ENCODE measurements around the gene PRDX5.
"Not testable (repeated sequence)": the region's sequence is repeated elsewhere in the genome, so short reads cannot be mapped to it uniquely, and the experiment has no call there.

PRDX5 gene

DNA sequence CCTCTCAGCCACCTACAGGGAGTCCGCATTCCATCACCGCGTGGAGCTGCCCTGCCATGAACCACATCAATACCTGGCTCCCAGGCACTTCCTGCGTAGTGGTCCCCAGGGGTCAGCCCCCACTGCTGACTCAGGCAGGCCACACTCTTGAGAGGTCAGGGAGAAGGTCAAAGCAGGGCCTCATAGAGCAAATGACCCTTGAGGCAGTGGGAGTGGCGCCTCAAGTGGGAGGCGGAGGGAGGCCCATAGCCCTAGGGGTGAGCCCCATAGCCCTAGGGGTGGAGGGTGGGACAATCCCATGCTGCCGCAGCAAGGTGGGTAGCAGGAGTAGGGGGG lies 5.0 kb downstream of the PRDX5 start:
- H3F3A ChIP-seq (ENCODE audit: insufficient read depth, low read length), result peaks cover 11% of the 10 kb centered on the region
- peaks cover 6% of the 10 kb centered on the region for H3K4me1 ChIP-seq (ENCODE audit: low read length)
- H3K9me2 ChIP-seq (replicated peaks; ENCODE audit: insufficient read depth, low read length), result no peaks in the 10 kb centered on the region
- TF ChIP-seq EZH2 (optimal IDR thresholded peaks at IDR 0.05; ENCODE audit: low read depth, low read length) (no peak), EZH2phosphoT487 (IDR thresholded peaks at IDR 0.05; ENCODE audit: low read length) (no peak)
- TF ChIP-seq, protein P1, sequence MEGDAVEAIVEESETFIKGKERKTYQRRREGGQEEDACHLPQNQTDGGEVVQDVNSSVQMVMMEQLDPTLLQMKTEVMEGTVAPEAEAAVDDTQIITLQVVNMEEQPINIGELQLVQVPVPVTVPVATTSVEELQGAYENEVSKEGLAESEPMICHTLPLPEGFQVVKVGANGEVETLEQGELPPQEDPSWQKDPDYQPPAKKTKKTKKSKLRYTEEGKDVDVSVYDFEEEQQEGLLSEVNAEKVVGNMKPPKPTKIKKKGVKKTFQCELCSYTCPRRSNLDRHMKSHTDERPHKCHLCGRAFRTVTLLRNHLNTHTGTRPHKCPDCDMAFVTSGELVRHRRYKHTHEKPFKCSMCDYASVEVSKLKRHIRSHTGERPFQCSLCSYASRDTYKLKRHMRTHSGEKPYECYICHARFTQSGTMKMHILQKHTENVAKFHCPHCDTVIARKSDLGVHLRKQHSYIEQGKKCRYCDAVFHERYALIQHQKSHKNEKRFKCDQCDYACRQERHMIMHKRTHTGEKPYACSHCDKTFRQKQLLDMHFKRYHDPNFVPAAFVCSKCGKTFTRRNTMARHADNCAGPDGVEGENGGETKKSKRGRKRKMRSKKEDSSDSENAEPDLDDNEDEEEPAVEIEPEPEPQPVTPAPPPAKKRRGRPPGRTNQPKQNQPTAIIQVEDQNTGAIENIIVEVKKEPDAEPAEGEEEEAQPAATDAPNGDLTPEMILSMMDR (IDR thresholded peaks at IDR 0.05; ENCODE audit: low read length), result no peak
- peaks cover 9% of the 10 kb centered on the region; the same call in 1 of the 2 replicates for H3K79me2 ChIP-seq (ENCODE audit: low read length)
- no peak overlapping the region for H3K4me2 ChIP-seq (ENCODE audit: low read depth, low read length)
- H3K9ac ChIP-seq (ENCODE audit: low read length), result no peak overlapping the region
- H4K20me1 ChIP-seq (ENCODE audit: insufficient read depth, low read length), result no peaks in the 10 kb centered on the region
- no peak for DNase-seq
- no peaks in the 10 kb centered on the region for H3K9me3 ChIP-seq (replicated peaks; ENCODE audit: insufficient read depth, low read length)
- 0 out of 2 replicates have a peak, but pooled peaks cover 3% of the 10 kb centered on the region for H3K27me3 ChIP-seq (replicated peaks; ENCODE audit: insufficient read depth, low read length)
- H3K27ac ChIP-seq (ENCODE audit: low read length), result no peak overlapping the region
- no peaks in the 10 kb centered on the region for H3K36me3 ChIP-seq (replicated peaks; ENCODE audit: insufficient read depth, low read length)
- no peak overlapping the region for H2AFZ ChIP-seq (ENCODE audit: low read length)
- no peak overlapping the region for H3K4me3 ChIP-seq (ENCODE audit: low read length)

DNA sequence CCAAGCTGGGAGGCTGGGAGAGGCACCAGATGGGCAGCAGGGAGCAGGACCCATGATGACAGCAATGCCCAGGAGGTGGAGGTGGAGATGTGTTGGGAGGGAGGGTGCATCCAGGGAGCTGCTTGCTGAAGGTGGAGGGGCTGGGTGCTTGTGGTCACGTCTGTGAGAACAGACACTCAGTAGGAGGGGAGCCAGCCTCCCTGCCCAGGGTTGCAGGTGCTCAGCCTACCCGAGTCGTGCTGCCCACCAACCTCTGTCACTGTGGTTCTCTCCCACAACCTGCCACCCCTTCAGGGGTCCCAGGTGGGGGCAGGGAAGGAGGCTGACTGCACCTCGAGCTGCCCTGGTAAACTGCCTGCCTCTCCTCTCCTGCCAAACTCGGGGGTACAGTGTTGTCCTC lies 5.5 kb downstream of the PRDX5 start:
- Histone ChIP-seq H3K27me3 (replicated peaks; ENCODE audit: insufficient read depth, low read length) (0 out of 2 replicates have a peak, but pooled peaks cover 3% of the 10 kb centered on the region), H3K4me2 (ENCODE audit: low read depth, low read length) (no peak overlapping the region)

DNA sequence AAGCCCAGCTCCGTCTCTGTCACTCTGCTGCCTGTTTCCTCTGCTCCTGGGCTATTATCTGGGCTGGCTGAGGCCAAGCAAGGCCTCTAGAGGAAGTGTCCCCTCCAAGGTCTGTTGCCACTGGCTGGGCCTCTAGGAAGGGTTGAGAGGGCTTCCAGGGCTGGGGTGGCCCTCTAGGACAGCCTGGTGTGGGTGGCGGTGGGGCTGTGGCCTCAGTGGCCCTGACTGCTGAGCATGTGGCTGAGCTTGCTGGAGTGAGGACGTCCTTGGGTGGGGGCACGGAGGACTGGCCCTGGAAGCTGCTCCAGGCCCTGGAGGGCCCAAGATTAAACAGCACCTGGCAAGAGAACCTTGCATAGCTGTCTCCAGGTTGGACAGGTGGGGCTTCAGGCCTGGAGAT lies 6.1 kb downstream of the PRDX5 start:
- not testable (repeated sequence) for H3K9me3 ChIP-seq (replicated peaks; ENCODE audit: insufficient read depth, low read length); H3K9me2 ChIP-seq (replicated peaks; ENCODE audit: insufficient read depth, low read length); H3K4me2 ChIP-seq (ENCODE audit: low read depth, low read length); H3K4me1 ChIP-seq (ENCODE audit: low read length); DNase-seq; H3K27ac ChIP-seq (ENCODE audit: low read length); H3K27me3 ChIP-seq (replicated peaks; ENCODE audit: insufficient read depth, low read length); H3K9ac ChIP-seq (ENCODE audit: low read length); H3K4me3 ChIP-seq (ENCODE audit: low read length); H3F3A ChIP-seq (ENCODE audit: insufficient read depth, low read length); H3K79me2 ChIP-seq (ENCODE audit: low read length); H4K20me1 ChIP-seq (ENCODE audit: insufficient read depth, low read length); H2AFZ ChIP-seq (ENCODE audit: low read length); H3K36me3 ChIP-seq (replicated peaks; ENCODE audit: insufficient read depth, low read length)

More for the DNA sequence above, 5.5 kb downstream of the PRDX5 start:
- Histone ChIP-seq H3K9ac (ENCODE audit: low read length) (no peak overlapping the region), H3K79me2 (ENCODE audit: low read length) (peaks cover 9% of the 10 kb centered on the region; the same call in 1 of the 2 replicates), H3K4me1 (ENCODE audit: low read length) (peaks cover 6% of the 10 kb centered on the region), H3K36me3 (replicated peaks; ENCODE audit: insufficient read depth, low read length) (no peaks in the 10 kb centered on the region), H3K9me3 (replicated peaks; ENCODE audit: insufficient read depth, low read length) (no peaks in the 10 kb centered on the region), H3K9me2 (replicated peaks; ENCODE audit: insufficient read depth, low read length) (no peaks in the 10 kb centered on the region), H3K4me3 (ENCODE audit: low read length) (no peak overlapping the region), H3F3A (ENCODE audit: insufficient read depth, low read length) (peaks cover 7% of the 10 kb centered on the region), H4K20me1 (ENCODE audit: insufficient read depth, low read length) (no peaks in the 10 kb centered on the region), H3K27ac (ENCODE audit: low read length) (no peak overlapping the region), H2AFZ (ENCODE audit: low read length) (no peak overlapping the region)
- no peak for DNase-seq
- TF ChIP-seq EZH2phosphoT487 (IDR thresholded peaks at IDR 0.05; ENCODE audit: low read length), result no peak
- TF ChIP-seq EZH2 (optimal IDR thresholded peaks at IDR 0.05; ENCODE audit: low read depth, low read length), result no peak
- TF ChIP-seq, protein P1 (IDR thresholded peaks at IDR 0.05; ENCODE audit: low read length), result no peak

DNA sequence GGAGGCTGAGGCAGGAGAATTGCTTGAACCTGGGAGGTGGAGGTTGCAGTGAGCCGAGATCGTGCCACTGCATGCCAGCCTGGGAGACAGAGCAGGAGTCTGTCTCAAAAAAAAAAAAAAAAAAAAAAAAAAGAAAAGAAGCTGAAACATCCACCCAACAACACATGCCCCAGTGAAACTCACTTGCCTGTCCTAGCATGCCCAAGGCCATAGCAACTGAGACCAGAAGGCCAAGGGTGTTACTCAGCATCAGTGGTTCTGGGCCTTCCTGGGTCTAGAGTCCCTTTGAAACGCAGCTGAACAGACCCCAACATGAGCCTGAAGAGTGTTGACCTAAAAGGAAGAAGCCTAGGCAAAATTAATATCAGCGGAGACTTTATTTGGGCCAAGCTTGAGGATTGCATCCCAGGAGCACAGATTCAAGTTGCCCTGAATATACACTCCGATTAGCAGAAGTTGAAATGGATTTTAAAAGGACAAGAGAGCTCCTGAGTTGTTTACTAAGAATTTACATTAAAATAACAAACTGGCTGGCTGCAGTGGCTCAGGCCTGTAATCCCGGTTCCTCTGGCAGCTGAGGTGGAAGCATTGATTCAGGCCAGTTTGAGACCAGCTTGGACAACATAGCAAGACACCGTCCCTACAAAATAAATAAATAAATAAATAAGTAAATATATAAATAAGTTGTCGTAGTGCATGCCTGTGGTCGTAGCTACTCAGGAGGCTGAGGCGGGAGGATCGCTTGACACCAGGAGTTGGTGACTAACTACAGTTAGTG lies 7.0 kb downstream of the PRDX5 start:
- DNase-seq, result no peak
- H3K4me1 ChIP-seq (ENCODE audit: low read length), result no peaks in the 10 kb centered on the region
- no peaks in the 10 kb centered on the region for H3F3A ChIP-seq (ENCODE audit: insufficient read depth, low read length)
- H3K9ac ChIP-seq (ENCODE audit: low read length), result no peak overlapping the region
- no peaks in the 10 kb centered on the region for H3K36me3 ChIP-seq (replicated peaks; ENCODE audit: insufficient read depth, low read length)
- H3K27me3 ChIP-seq (replicated peaks; ENCODE audit: insufficient read depth, low read length), result 0 out of 2 replicates have a peak, but pooled peaks cover 3% of the 10 kb centered on the region
- no peak overlapping the region for H3K4me2 ChIP-seq (ENCODE audit: low read depth, low read length)
- H3K9me2 ChIP-seq (replicated peaks; ENCODE audit: insufficient read depth, low read length), result no peaks in the 10 kb centered on the region
- H3K79me2 ChIP-seq (ENCODE audit: low read length), result no peaks in the 10 kb centered on the region
- no peaks in the 10 kb centered on the region for H3K9me3 ChIP-seq (replicated peaks; ENCODE audit: insufficient read depth, low read length)
- H3K4me3 ChIP-seq (ENCODE audit: low read length), result no peak overlapping the region
- no peak for TF ChIP-seq EZH2 (optimal IDR thresholded peaks at IDR 0.05; ENCODE audit: low read depth, low read length)
- TF ChIP-seq EZH2phosphoT487 (IDR thresholded peaks at IDR 0.05; ENCODE audit: low read length), result no peak
- TF ChIP-seq, protein P1 (IDR thresholded peaks at IDR 0.05; ENCODE audit: low read length), result no peak
- no peaks in the 10 kb centered on the region for H4K20me1 ChIP-seq (ENCODE audit: insufficient read depth, low read length)
- no peak overlapping the region for H2AFZ ChIP-seq (ENCODE audit: low read length)
- no peak overlapping the region for H3K27ac ChIP-seq (ENCODE audit: low read length)

All from MM.1S (cell line).